ENCODE measurements around the gene LGR6. TPM values are rescaled to one million over a fixed set of nuclear protein-coding genes. Genes with fewer than 3 reads are reported as not detected.

Gene LGR6
- total and polyA plus RNA-seq, 3 donors from 2014 or later, result 8.1 to 18.4 (median 8.3) TPM

DNA sequence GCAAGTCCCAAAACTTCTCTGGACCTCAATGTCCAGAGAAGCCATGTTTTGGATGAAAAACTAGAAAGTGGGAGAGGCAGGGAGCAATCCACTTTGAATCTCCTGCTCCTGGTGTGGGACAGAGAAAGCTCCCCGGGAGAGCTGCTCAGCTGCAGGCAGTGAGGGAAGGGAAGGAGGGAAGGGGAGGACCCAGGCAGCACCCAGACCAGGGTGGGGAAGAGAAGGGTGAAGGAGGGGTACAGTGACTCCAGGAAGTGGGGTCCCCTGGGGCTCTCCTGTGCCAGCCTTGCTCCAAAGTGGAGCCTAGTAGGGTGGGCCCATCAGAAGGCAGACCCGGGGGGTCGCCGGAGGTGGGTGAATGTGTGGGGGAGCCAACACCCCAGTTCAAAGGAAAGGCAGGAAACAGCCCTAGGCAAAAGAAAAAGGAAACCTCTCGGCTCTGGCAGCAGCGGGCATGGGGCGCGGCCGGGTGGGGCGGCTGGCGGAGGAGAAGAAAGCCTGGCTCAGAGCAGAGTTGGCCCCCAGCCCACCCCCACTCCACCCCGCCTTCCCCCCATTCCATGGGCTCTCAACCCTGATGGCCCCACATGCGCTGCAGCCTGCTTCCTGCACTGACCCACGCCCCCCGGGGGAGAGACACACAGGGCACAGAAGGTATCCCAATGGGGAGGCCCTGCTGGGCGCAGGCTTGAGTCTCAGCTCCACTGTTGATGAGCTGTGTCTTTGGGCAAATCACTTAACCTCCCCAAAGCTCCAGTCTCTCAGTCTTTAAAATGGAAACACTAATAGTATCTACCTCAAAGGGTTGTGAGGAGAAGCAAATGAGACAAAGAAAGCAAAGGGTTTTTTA lies 5.7 kb downstream of the LGR6 start:
- intact Hi-C loops (cut with DNase I; ENCODE audit: low total_unique reads), result loop anchor here (5.0 kb wide), 1 partner anchor 113 kb away; no protein-coding TSS in a partner anchor
- WGBS, 2 donors, result 75 to 85% methylated on average over 14 to 16 of the region's 16 CpGs
- no peak for DNase-seq
- Histone ChIP-seq H3K4me3 (no peak overlapping the region), H3K36me3 (ENCODE audit: low read depth, missing control alignments) (no peaks in the 10 kb centered on the region), H3K27me3 (no peaks in the 10 kb centered on the region), H3K4me1 (no peaks in the 10 kb centered on the region), H3K9me3 (no peaks in the 10 kb centered on the region), H3K27ac (no peak overlapping the region)
- TF ChIP-seq, protein P1, sequence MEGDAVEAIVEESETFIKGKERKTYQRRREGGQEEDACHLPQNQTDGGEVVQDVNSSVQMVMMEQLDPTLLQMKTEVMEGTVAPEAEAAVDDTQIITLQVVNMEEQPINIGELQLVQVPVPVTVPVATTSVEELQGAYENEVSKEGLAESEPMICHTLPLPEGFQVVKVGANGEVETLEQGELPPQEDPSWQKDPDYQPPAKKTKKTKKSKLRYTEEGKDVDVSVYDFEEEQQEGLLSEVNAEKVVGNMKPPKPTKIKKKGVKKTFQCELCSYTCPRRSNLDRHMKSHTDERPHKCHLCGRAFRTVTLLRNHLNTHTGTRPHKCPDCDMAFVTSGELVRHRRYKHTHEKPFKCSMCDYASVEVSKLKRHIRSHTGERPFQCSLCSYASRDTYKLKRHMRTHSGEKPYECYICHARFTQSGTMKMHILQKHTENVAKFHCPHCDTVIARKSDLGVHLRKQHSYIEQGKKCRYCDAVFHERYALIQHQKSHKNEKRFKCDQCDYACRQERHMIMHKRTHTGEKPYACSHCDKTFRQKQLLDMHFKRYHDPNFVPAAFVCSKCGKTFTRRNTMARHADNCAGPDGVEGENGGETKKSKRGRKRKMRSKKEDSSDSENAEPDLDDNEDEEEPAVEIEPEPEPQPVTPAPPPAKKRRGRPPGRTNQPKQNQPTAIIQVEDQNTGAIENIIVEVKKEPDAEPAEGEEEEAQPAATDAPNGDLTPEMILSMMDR (IDR thresholded peaks at IDR 0.05), result no peak
- TF ChIP-seq POLR2A (IDR thresholded peaks at IDR 0.05), result no peak

DNA sequence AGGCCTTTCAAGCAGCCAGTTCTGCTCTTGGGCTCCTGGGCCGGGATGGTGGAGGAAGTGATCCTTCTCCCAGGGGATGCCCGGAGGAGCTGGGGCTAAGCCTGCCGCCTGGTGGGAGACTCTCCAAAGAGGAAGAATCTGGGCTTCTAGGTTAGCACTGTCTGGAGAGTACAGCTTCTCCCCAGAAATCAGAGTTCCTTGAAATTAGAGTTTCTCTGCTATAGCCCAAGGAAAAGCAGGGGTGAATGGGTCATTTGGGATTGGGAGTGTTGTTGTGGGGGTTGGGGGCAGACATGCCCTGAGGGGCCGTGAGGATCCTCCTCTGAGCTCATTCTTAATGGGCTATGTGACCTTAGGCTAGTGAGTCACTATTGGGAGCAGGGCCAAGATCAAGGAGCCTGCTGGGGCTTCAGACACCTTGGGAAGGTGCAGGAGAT lies 6.5 kb downstream of the LGR6 start:
- DNase-seq, result no peak
- no peak overlapping the region for H3K4me3 ChIP-seq
- no peaks in the 10 kb centered on the region for H3K4me1 ChIP-seq
- no peaks in the 10 kb centered on the region for H3K36me3 ChIP-seq (ENCODE audit: low read depth, missing control alignments)
- intact Hi-C loops (cut with DNase I; ENCODE audit: low total_unique reads), result no loop called here
- 74 to 76% methylated on average over 4 of the region's 4 CpGs for WGBS, 2 donors
- TF ChIP-seq POLR2A (IDR thresholded peaks at IDR 0.05), result no peak
- TF ChIP-seq, protein P1 (IDR thresholded peaks at IDR 0.05), result no peak
- H3K27me3 ChIP-seq, result no peaks in the 10 kb centered on the region
- H3K27ac ChIP-seq, result no peak overlapping the region
- no peaks in the 10 kb centered on the region for H3K9me3 ChIP-seq

DNA sequence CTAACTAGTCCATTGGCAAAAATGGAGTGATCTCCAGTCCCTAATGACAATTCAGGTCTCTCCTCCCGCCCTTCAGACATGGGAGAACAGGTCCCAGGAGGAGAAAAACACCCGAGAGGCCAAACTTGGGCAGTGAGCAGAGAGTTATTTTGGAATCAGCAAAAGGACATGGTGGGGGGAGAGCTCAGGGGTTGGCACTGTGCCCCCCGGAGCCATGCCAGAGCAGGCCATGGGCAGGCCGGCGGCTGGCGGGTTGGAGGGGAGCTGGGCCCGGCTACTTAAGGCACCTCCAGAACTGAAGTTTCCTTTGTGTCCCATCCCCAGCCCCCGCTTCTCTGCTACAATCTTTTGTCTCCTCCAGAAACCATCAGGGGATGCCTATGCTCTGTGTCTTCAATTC lies 7.1 kb downstream of the LGR6 start:
- H3K4me1 ChIP-seq, result no peaks in the 10 kb centered on the region
- H3K27ac ChIP-seq, result no peak overlapping the region
- H3K27me3 ChIP-seq, result no peaks in the 10 kb centered on the region
- no peaks in the 10 kb centered on the region for H3K36me3 ChIP-seq (ENCODE audit: low read depth, missing control alignments)
- intact Hi-C loops (cut with DNase I; ENCODE audit: low total_unique reads), result no loop called here
- no peaks in the 10 kb centered on the region for H3K9me3 ChIP-seq
- WGBS, 2 donors, result 76 to 83% methylated on average over 8 of the region's 8 CpGs
- no peak overlapping the region for H3K4me3 ChIP-seq
- no peak for TF ChIP-seq POLR2A (IDR thresholded peaks at IDR 0.05)
- TF ChIP-seq, protein P1 (IDR thresholded peaks at IDR 0.05), result no peak
- no peak for DNase-seq

DNA sequence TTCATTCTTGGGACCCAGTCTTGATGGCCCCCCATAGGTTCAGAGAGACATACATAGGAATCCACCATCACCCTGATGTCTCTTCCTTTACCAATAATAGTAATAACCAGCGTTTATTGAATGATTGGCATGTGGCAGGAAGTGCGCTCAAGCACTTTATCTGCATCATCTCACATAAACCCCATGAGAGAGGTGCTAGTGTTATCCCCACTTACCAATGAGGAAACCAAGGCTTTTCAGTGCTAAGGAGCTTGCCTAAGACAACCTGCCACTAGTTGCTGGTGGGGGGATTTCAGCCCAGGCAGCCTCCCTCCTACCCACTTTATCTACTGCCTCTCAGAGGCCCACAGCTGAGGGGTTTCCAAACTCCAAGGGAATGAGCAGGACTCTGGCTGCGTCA lies 7.7 kb downstream of the LGR6 start:
- Histone ChIP-seq H3K36me3 (ENCODE audit: low read depth, missing control alignments) (no peaks in the 10 kb centered on the region), H3K4me1 (no peaks in the 10 kb centered on the region), H3K27ac (no peak overlapping the region), H3K9me3 (no peaks in the 10 kb centered on the region), H3K4me3 (no peak overlapping the region), H3K27me3 (no peaks in the 10 kb centered on the region)
- no peak for DNase-seq
- 74 to 96% methylated on average over 3 of the region's 3 CpGs for WGBS, 2 donors
- TF ChIP-seq, protein P1 (IDR thresholded peaks at IDR 0.05), result no peak
- TF ChIP-seq POLR2A (IDR thresholded peaks at IDR 0.05), result no peak
- intact Hi-C loops (cut with DNase I; ENCODE audit: low total_unique reads), result no loop called here

DNA sequence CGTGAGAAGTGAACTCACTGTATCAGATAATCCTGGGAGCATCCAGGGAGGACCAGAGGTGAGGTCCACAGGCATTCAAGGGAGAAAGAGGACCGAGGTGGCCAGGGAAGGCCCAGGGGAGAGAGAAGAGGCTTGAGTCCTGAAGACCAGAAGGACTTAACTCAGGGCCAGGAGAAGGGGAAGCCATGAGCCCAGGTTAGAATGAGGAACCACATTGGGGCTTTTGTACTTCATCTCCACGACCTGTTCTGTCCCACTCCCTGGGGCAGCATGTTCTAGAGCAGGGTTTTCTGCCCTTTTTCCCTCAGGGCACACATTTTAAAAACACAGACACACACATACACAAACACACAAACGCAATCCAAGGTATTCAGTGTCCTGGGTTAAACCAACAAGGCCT lies 8.4 kb downstream of the LGR6 start:
- intact Hi-C loops (cut with DNase I; ENCODE audit: low total_unique reads), result no loop called here
- H3K4me1 ChIP-seq, result no peaks in the 10 kb centered on the region
- WGBS, 2 donors, result 63 to 74% methylated on average over 4 of the region's 4 CpGs
- H3K4me3 ChIP-seq, result no peak overlapping the region
- H3K27ac ChIP-seq, result no peak overlapping the region
- DNase-seq, result no peak
- H3K9me3 ChIP-seq, result no peaks in the 10 kb centered on the region
- no peaks in the 10 kb centered on the region for H3K36me3 ChIP-seq (ENCODE audit: low read depth, missing control alignments)
- H3K27me3 ChIP-seq, result no peaks in the 10 kb centered on the region
- TF ChIP-seq POLR2A (IDR thresholded peaks at IDR 0.05), result no peak

Measured in testis (tissue), 3 donors.